ENCODE measurements around the gene PLXNC1. TPM values are rescaled to one million over a fixed set of nuclear protein-coding genes. Genes with fewer than 3 reads are reported as not detected.
A peak's percentile ranks its signal among the peaks of the same experiment; 100 is the strongest.

The PLXNC1 gene
- polyA plus RNA-seq, 1 of the 3 experiments (the other 2 are of a cell fraction), result 0.23 TPM

- no peaks in the 10 kb centered on the region for H3K9me3 ChIP-seq
- DNase-seq, result no peak
- no peaks in the 10 kb centered on the region for H3K79me2 ChIP-seq (ENCODE audit: insufficient read depth)
- no peaks in the 10 kb centered on the region for H3F3A ChIP-seq (replicated peaks; ENCODE audit: insufficient read depth)
- H2AFZ ChIP-seq (ENCODE audit: low read depth), result no peak overlapping the region
- H3K9ac ChIP-seq, result no peak overlapping the region
- ChIA-PET POLR2A (no interaction called here), CTCF (no interaction called here)
- H3K4me1 ChIP-seq (ENCODE audit: control insufficient read depth in 1 of 2, insufficient read depth in 2 of 2, low read depth in 1 of 2, low read length in 1 of 2), result peaks cover 19 to 50% of the 10 kb centered on the region in 2 experiments; a peak in 3 of 4 replicates
- H3K36me3 ChIP-seq (replicated peaks in 1 of 2; ENCODE audit: control insufficient read depth in 1 of 2, insufficient read depth in 2 of 2, low read length in 1 of 2), result no peaks in the 10 kb centered on the region
- 93% methylated on average over 20 of the region's 20 CpGs for WGBS (ENCODE audit: low lambda C conversion rate)
- H4K20me1 ChIP-seq (ENCODE audit: insufficient read depth), result no peaks in the 10 kb centered on the region
- H3K4me3 ChIP-seq (ENCODE audit: low read depth in 2 of 2, low read length in 1 of 2), result no peak overlapping the region
- no peak overlapping the region; a peak in 1 of 4 replicates for H3K27ac ChIP-seq (ENCODE audit: low read depth in 2 of 2, low read length in 1 of 2)
- no peak overlapping the region for H3K4me2 ChIP-seq
- H3K27me3 ChIP-seq (ENCODE audit: insufficient read depth), result no peaks in the 10 kb centered on the region
- TF ChIP-seq, protein P1, sequence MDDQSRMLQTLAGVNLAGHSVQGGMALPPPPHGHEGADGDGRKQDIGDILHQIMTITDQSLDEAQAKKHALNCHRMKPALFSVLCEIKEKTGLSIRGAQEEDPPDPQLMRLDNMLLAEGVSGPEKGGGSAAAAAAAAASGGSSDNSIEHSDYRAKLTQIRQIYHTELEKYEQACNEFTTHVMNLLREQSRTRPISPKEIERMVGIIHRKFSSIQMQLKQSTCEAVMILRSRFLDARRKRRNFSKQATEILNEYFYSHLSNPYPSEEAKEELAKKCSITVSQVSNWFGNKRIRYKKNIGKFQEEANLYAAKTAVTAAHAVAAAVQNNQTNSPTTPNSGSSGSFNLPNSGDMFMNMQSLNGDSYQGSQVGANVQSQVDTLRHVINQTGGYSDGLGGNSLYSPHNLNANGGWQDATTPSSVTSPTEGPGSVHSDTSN (IDR thresholded peaks at IDR 0.05), result no peak
- no peak for TF ChIP-seq TCF12 (IDR thresholded peaks at IDR 0.05)
- no peak for TF ChIP-seq GABPA (IDR thresholded peaks at IDR 0.05; ENCODE audit: low read depth)
- TF ChIP-seq USF2 (IDR thresholded peaks at IDR 0.05; ENCODE audit: borderline replicate concordance, low read depth, low read length), result no peak
- no peak for TF ChIP-seq NFIC (IDR thresholded peaks at IDR 0.05; ENCODE audit: borderline replicate concordance)
- TF ChIP-seq, protein P2, sequence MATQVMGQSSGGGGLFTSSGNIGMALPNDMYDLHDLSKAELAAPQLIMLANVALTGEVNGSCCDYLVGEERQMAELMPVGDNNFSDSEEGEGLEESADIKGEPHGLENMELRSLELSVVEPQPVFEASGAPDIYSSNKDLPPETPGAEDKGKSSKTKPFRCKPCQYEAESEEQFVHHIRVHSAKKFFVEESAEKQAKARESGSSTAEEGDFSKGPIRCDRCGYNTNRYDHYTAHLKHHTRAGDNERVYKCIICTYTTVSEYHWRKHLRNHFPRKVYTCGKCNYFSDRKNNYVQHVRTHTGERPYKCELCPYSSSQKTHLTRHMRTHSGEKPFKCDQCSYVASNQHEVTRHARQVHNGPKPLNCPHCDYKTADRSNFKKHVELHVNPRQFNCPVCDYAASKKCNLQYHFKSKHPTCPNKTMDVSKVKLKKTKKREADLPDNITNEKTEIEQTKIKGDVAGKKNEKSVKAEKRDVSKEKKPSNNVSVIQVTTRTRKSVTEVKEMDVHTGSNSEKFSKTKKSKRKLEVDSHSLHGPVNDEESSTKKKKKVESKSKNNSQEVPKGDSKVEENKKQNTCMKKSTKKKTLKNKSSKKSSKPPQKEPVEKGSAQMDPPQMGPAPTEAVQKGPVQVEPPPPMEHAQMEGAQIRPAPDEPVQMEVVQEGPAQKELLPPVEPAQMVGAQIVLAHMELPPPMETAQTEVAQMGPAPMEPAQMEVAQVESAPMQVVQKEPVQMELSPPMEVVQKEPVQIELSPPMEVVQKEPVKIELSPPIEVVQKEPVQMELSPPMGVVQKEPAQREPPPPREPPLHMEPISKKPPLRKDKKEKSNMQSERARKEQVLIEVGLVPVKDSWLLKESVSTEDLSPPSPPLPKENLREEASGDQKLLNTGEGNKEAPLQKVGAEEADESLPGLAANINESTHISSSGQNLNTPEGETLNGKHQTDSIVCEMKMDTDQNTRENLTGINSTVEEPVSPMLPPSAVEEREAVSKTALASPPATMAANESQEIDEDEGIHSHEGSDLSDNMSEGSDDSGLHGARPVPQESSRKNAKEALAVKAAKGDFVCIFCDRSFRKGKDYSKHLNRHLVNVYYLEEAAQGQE (IDR thresholded peaks at IDR 0.05; ENCODE audit: low read depth, low read length), result no peak
- no peak for TF ChIP-seq SIN3A (IDR thresholded peaks at IDR 0.05; ENCODE audit: borderline replicate concordance, low read depth, low read length)
- TF ChIP-seq EZH2phosphoT487 (IDR thresholded peaks at IDR 0.05; ENCODE audit: borderline replicate concordance, low read depth), result no peak
- no peaks in the 10 kb centered on the region for H3K9me2 ChIP-seq
Measured at GRCh38 chr12:94263905-94264561, 115.7 kb downstream of the PLXNC1 start.

DNA sequence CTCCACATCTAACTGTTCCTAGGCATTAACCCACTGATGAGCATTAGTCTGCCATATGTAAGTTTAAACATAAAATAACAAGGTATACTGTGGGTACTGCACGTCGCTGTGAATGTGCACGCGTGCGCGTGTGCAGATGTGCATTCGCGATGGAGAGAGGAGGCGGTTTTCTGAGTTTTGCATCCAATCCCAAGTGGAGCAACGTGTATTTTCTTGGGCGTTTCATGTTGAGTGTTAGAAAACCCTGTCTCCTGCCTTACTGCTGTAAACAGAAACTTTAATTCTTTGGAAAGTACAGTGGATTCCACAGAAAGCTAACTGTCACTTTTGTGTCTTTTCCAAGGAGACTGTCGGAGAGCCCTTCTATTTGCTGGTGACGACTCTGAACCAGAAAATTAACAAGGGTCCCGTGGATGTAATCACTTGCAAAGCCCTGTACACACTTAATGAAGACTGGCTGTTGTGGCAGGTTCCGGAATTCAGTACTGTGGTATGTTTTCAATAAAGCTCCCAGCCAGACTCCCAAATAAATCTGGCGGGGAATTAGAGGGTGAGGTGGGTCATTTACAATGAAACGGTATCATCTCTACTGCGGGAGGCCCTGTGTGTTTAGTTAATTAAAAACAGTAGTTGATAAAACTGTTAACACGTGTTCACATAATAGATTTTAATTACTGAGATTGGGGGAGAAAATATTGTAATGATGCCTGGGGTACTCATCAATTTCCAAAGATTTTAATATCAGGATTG is 116.5 kb downstream of the PLXNC1 start:
- 84% methylated on average over 19 of the region's 19 CpGs for WGBS (ENCODE audit: low lambda C conversion rate)

More for the DNA sequence above, 116.5 kb downstream of the PLXNC1 start:
- Histone ChIP-seq H3K9me3 (no peaks in the 10 kb centered on the region), H3K27me3 (ENCODE audit: insufficient read depth) (no peaks in the 10 kb centered on the region), H3K4me2 (no peak overlapping the region), H3F3A (replicated peaks; ENCODE audit: insufficient read depth) (no peaks in the 10 kb centered on the region), H3K4me1 (ENCODE audit: control insufficient read depth in 1 of 2, insufficient read depth in 2 of 2, low read depth in 1 of 2, low read length in 1 of 2) (peaks cover 19 to 50% of the 10 kb centered on the region in 2 experiments; a peak in 3 of 4 replicates), H3K4me3 (ENCODE audit: low read depth in 2 of 2, low read length in 1 of 2) (no peak overlapping the region), H3K36me3 (replicated peaks in 1 of 2; ENCODE audit: control insufficient read depth in 1 of 2, insufficient read depth in 2 of 2, low read length in 1 of 2) (no peaks in the 10 kb centered on the region), H3K79me2 (ENCODE audit: insufficient read depth) (no peaks in the 10 kb centered on the region), H3K9me2 (no peaks in the 10 kb centered on the region), H4K20me1 (ENCODE audit: insufficient read depth) (no peaks in the 10 kb centered on the region), H3K9ac (no peak overlapping the region), H2AFZ (ENCODE audit: low read depth) (no peak overlapping the region), H3K27ac (ENCODE audit: low read depth in 2 of 2, low read length in 1 of 2) (0 out of 4 replicates have a peak overlapping the region, but pooled peaks of 1 of the 2 experiments have one; percentile 6)
- no peak for DNase-seq
- TF ChIP-seq TEAD4 (IDR thresholded peaks at IDR 0.05; ENCODE audit: borderline replicate concordance, insufficient read depth) (no peak), EP300 (IDR thresholded peaks at IDR 0.05; ENCODE audit: borderline replicate concordance in 1 of 2, low read depth in 1 of 2, low read length in 1 of 2) (peak in 1 of 2 experiments; percentile 34; a peak in 1 of 4 replicates), YY1 (IDR thresholded peaks at IDR 0.05; ENCODE audit: low read depth) (no peak), SIN3A (IDR thresholded peaks at IDR 0.05; ENCODE audit: borderline replicate concordance, low read depth, low read length) (no peak)
- ChIA-PET POLR2A (no interaction called here), CTCF (no interaction called here)

All from SK-N-SH (cell line).